Esophagus muscularis mucosa (tissue), 4 donors: ENCODE data around the gene MAFG. TPM values are rescaled to one million over a fixed set of nuclear protein-coding genes. Genes with fewer than 3 reads are reported as not detected.
A peak's percentile ranks its signal among the peaks of the same experiment; 100 is the strongest.
"Not testable (repeated sequence)": the region's sequence is repeated elsewhere in the genome, so short reads cannot be mapped to it uniquely, and the experiment has no call there.

ENCODE experiments used
- DNase-seq: peaks from one replicate; pipeline ENCODE4 v3.0.0-alpha.2; 2017; ENCODE audit errors: extremely low spot score
- H3K27ac ChIP-seq, 4 donors: fragments of 200-600 bp; sonication (generic); replicated peaks in 1 of 4; 1 replicate in 3 of 4; 2 replicates in 1 of 4; pipeline ENCODE4 v1.5.1; 2016 to 2019; ENCODE audit warnings: mild to moderate bottlenecking in 1 of 4
- H3K27me3 ChIP-seq, 4 donors: fragments of 200-600 bp; sonication (generic); one replicate each; pipeline versions ENCODE4 v1.5.1 to v1.6.0; 2016 to 2019
- H3K36me3 ChIP-seq, 4 donors: fragments of 200-600 bp; sonication (generic); one replicate each; pipeline ENCODE4 v1.5.1; 2016 to 2019
- H3K4me1 ChIP-seq, 4 donors: fragments of 200-600 bp; sonication (generic); one replicate each; pipeline ENCODE4 v1.5.1; 2016 to 2019
- H3K4me3 ChIP-seq, 4 donors: fragments of 200-600 bp; sonication (generic); 1 replicate in 2 of 4; 2 replicates in 2 of 4; pipeline ENCODE4 v1.5.1; 2016 to 2019; ENCODE audit warnings: mild to moderate bottlenecking in 4 of 4, moderate library complexity in 1 of 4
- H3K9me3 ChIP-seq, 4 donors: fragments of 200-600 bp; sonication (generic); 1 replicate in 3 of 4; 2 replicates in 1 of 4; pipeline ENCODE4 v1.5.1; 2016 to 2019
- CTCF ChIP-seq, 3 experiments: fragments of 200-600 bp in 2 of 3; fragments of 450-650 bp in 1 of 3; sonication (generic) in 2 of 3; IDR thresholded peaks; one replicate each; pipeline ENCODE4 v1.5.1; 2017 to 2019; ENCODE audit warnings: antibody characterized with exemption in 3 of 3, mild to moderate bottlenecking in 2 of 3, moderate library complexity in 1 of 3
- EP300 ChIP-seq: sonication (generic); formaldehyde crosslinking; IDR thresholded peaks from one replicate; pipeline ENCODE4 v1.6.1; 2017; ENCODE audit warnings: antibody characterized with exemption
- POLR2A ChIP-seq: fragments of 450-650 bp; IDR thresholded peaks from one replicate; pipeline ENCODE4 v1.6.1; 2017; ENCODE audit warnings: antibody characterized with exemption, moderate library complexity, mild to moderate bottlenecking, low read depth
- POLR2AphosphoS5 ChIP-seq, 2 donors: sonication (generic); formaldehyde crosslinking; IDR thresholded peaks; one replicate each; pipeline ENCODE4 v1.6.1; 2017; ENCODE audit warnings: antibody characterized with exemption in 2 of 2
- WGBS: methylation state at CpG from one replicate; pipeline ENCODE4 v1.1.5; 2018; 5-methylcytosine and 5-hydroxymethylcytosine counted together
- intact Hi-C: fragments of 100-400 bp; cut with DNase I; formaldehyde crosslinking; loops from one replicate; pipeline ENCODE4 v1.15.1; 2023
- total RNA-seq, 4 donors: library from RNA; depleted of rRNA; stranded (reverse); fragments of >200 nt; gene quantifications; one replicate each; pipeline versions ENCODE4 v1.1.0 to v1.2.1, GENCODE V29; 2016

The MAFG gene
- total RNA-seq, 4 donors from 2014 or later, result 23.7 to 41.7 (median 33.6) TPM

DNA sequence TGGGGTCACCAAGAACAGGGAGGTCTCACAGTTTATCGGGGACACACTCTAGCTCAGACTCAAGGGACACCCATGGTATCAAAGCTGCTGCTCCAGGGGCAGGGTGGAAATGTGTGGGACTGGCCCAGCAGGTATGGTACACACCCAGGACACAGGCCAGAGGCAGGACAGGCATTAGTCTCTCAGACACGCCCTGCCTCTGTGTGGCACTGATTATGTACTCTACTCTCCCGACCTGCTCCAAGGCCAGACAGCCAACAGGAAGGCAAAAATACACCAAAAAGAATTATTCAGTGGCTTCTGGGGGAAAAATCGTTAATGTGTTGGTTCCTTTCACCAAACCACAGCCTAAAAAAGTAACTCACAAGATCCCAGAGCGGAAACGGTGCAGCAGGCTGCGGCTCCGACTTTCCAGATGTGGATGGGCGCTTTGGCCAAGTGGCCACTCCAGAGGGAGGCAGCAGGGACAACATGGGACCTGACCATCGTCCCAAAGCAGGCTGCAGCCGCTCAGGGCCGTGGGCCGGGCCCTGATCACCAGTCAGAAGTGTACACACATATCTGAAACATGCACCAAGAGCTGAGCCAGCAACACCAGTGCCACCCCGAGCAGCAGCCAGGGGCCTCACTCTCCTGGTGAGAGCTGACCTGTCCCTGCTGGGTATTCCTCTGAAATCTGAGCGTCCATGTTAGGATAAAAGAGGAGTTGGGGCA lies 8.5 kb downstream of the MAFG start:
- Histone ChIP-seq H3K27me3 (no peaks in the 10 kb centered on the region), H3K4me1 (peaks cover 31 to 83% (median 68%) of the 10 kb centered on the region in 4 donors), H3K36me3 (peaks cover 13 to 62% (median 53%) of the 10 kb centered on the region in 4 donors), H3K4me3 (no peak overlapping the region), H3K9me3 (no peaks in the 10 kb centered on the region), H3K27ac (peak overlapping the region in 3 of 4 donors; percentile 82 to 87 (median 86))
- intact Hi-C loops, result loop anchor here (5.0 kb wide), 1 partner anchor 57 kb away; the partner anchor contains the start of gene P4HB
- TF ChIP-seq EP300, result no peak
- no peak for TF ChIP-seq CTCF (IDR thresholded peaks at IDR 0.05)
- no peak for TF ChIP-seq POLR2AphosphoS5 (IDR thresholded peaks at IDR 0.05)
- no peak for TF ChIP-seq POLR2A
- WGBS, result 88% methylated on average over 13 of the region's 15 CpGs
- DNase-seq, result no peak

DNA sequence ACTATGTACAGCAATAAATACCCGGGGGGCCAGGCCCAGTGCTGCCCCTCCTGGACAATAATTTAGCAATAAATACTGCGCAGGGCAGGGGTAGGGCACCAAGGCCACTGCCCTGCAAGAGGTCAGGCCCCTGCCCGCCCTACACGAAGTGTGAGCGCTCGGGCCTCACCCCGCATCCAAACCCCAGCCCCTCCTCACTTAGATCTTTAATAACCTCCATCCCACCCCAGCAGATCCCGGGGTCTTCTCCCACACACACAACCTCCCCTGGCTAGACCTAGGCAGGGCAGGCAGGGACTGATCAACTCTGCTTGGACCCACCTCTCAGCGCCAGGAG lies 9.2 kb downstream of the MAFG start:
- H3K4me1 ChIP-seq, result peaks cover 24 to 76% (median 61%) of the 10 kb centered on the region in 4 donors
- H3K27ac ChIP-seq, result peak overlapping the region; percentile 69 to 87 (median 84)
- peak overlapping the region; percentile 82 to 100 (median 91) for H3K4me3 ChIP-seq
- intact Hi-C loops, result loop anchor here (5.0 kb wide), 1 partner anchor 56 kb away; the partner anchor contains the start of gene P4HB
- not testable (repeated sequence) for H3K27me3 ChIP-seq, DNase-seq, H3K9me3 ChIP-seq
- 36% methylated on average over 9 of the region's 9 CpGs for WGBS
- peaks cover 20 to 69% (median 60%) of the 10 kb centered on the region in 4 donors for H3K36me3 ChIP-seq

DNA sequence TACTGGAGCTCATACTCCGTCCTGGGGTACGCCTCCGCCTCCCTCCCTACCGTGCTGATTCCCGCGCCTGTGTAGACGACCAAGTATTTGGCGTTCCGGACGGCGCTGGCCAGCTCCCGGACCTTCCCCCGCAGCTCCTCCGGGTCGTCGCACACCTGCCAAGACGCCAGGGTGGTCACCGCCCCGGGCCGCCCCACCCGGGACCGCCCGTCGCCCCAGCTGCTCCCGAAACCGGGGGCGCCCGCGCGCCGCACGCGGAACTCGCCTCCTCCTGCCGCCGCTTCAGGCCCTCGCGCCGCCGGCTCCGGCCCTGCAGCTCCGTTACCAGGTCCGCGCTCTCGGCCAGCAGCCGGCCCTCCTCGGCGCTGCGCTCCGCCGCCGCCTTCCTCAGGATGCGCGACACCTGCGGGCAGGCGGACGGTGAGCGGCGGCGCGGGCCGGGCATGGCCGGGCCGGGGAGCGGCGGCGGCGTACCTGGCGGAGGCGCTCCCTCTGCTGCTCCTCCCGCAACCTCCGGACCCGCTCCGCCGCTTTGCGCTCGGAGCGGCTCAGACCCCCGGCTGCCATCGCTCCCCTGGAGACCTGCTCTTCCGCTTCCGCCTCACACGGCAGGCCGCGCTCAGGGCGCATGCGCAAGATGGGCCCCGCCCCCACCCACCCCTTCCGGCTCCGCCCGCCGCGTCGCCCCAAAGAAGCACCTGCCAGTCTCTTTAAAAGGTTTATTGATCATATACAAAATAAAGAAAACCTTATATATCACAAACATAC lies 9.8 kb downstream of the MAFG start, which contains the start of gene SIRT7:
Gene SIRT7 (minus strand): TSS at position 612 of the 768 bp plus-strand sequence. CDS start 45 bp downstream, at position 567.
- H3K9me3 ChIP-seq, result no peaks in the 10 kb centered on the region
- peaks cover 19 to 71% (median 56%) of the 10 kb centered on the region in 4 donors for H3K4me1 ChIP-seq
- peak; percentile 96 for DNase-seq
- WGBS, result 1% methylated on average over 41 of the region's 94 CpGs
- TF ChIP-seq EP300 (no peak), POLR2AphosphoS5 (IDR thresholded peaks at IDR 0.05) (peak; percentile 78 to 84), POLR2A (no peak)
- H3K36me3 ChIP-seq, result peaks cover 21 to 72% (median 64%) of the 10 kb centered on the region in 4 donors
- H3K4me3 ChIP-seq, result peak within 1 kb of the TSS; percentile 82 to 100 (median 91)
- peak within 1 kb of the TSS; percentile 69 to 87 (median 84) for H3K27ac ChIP-seq
- no peaks in the 10 kb centered on the region for H3K27me3 ChIP-seq
- intact Hi-C loops, result loop anchor here (5.0 kb wide), 1 partner anchor 55 kb away; the partner anchor contains the start of gene P4HB

DNA sequence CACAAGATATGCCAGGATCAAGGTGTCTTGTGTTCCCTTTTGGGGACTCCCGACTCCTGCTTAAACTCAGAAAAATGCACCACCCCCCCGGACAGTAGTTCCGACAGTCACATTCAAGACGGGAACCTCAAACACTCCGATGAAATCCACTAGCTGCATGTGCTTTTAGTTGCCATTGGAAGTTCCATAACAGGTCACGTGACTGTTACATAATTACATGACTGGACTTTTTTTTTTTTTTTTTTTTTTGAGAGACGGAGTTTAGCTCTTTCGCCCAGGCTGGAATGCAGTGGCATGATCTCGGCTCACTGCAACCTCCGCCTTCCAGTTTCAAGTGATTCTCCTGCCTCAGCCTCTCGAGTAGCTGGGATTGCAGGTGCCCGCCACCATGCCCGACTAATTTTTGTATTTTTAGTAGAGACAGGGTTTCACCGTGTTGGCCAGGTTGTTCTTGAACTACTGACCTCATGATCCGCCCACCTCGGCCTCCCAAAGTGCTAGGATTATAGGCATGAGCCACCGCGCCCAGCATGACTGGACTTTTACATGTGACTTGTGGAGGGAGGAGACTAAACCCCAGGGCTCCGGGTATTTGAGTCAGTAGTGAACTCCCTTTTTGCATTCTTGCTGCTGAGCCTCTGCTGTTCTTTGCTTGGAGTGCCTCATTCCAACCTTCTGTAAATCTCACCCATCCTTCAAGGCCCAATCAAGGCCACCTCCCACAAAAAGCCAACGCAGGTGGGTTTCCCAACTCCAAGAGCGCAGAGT lies 11.1 kb downstream of the MAFG start:
- WGBS, result 73% methylated on average over 17 of the region's 21 CpGs
- Histone ChIP-seq H3K4me3 (peak overlapping the region in 3 of 4 donors; percentile 90 to 100 (median 92)), H3K27me3 (no peaks in the 10 kb centered on the region), H3K36me3 (peaks cover 12 to 72% (median 63%) of the 10 kb centered on the region in 4 donors), H3K4me1 (peaks cover 20 to 68% (median 51%) of the 10 kb centered on the region in 4 donors), H3K27ac (no peak overlapping the region), H3K9me3 (no peaks in the 10 kb centered on the region)
- intact Hi-C loops, result loop anchor here (5.0 kb wide), 1 partner anchor 54 kb away; the partner anchor contains the start of gene P4HB
- no peak for TF ChIP-seq CTCF (IDR thresholded peaks at IDR 0.05)
- TF ChIP-seq POLR2A, result no peak
- TF ChIP-seq EP300, result no peak
- TF ChIP-seq POLR2AphosphoS5 (IDR thresholded peaks at IDR 0.05), result no peak
- no peak for DNase-seq

DNA sequence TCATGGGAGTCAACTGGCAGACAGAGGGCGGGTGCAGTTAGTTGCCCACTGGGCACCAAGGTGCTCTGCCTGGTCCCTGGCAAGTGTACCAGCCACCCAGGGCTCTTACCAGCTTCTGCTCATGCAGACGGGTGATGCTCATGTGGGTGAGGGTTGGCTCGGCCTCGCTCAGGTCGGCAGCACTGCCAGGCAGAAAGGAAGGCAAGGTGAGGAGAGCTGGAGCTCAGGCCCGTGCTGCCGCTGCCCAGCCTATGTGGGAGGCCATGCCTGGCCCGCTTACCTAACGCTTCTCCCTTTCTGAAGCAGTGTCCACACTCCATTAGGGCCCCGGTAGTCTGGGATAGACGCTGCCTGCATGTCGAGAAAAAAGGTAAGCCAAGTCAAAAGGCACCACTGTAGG lies 12.2 kb downstream of the MAFG start:
- H3K36me3 ChIP-seq, result peaks cover 12 to 61% (median 54%) of the 10 kb centered on the region in 4 donors
- intact Hi-C loops, result loop anchor here (5.0 kb wide), 1 partner anchor 53 kb away; the partner anchor contains the start of gene P4HB

More for the DNA sequence above, 12.2 kb downstream of the MAFG start:
- no peaks in the 10 kb centered on the region for H3K27me3 ChIP-seq
- peaks cover 23 to 64% (median 45%) of the 10 kb centered on the region in 4 donors for H3K4me1 ChIP-seq
- no peak for DNase-seq
- TF ChIP-seq CTCF (IDR thresholded peaks at IDR 0.05) (no peak), EP300 (no peak), POLR2A (no peak), POLR2AphosphoS5 (IDR thresholded peaks at IDR 0.05) (no peak)
- WGBS, result 88% methylated on average over 8 of the region's 12 CpGs
- no peaks in the 10 kb centered on the region for H3K9me3 ChIP-seq
- H3K27ac ChIP-seq, result no peak overlapping the region
- no peak overlapping the region for H3K4me3 ChIP-seq
